HG03045 (cell line): ENCODE results near the gene SART1.
"Not testable (repeated sequence)": the region's sequence is repeated elsewhere in the genome, so short reads cannot be mapped to it uniquely, and the experiment has no call there.

Experiments
- ATAC-seq: cut with Tn5 transposase; IDR thresholded peaks from one replicate; pipeline ENCODE4 v1.9.1; 2021; ENCODE audit warnings: mild to moderate bottlenecking, moderate library complexity; ENCODE audit not compliant: unreplicated experiment

The SART1 gene

DNA sequence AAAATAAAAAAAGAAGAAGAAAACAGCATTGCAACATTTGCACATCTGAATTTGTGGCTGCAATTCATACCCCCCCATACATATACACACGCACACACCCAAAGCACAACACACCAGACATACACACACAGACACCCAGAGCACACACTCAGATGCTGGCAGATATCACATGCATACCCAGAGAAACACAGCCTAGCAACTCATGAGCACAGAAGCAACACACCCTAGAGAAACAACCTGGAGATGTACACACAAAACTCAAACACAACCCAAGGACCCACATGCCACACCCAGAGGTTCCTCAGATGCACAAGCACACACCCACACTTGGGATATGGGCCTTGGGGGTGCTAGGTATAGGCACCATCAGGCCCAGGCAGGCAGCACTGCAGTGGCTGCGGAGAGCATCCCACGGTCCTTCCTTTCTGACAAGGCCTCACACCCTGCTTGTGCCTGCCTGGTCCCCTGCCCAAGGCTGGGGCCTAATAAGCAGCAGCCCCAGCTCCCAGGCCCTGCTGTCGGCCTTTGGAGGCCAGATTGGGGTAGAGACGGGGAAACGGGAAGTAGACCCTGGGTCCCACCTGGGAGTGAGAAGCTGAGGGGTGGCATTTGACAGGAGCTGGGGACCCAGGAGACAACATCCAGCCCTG, 53.4 kb downstream of the SART1 start:
- no peak for ATAC-seq

DNA sequence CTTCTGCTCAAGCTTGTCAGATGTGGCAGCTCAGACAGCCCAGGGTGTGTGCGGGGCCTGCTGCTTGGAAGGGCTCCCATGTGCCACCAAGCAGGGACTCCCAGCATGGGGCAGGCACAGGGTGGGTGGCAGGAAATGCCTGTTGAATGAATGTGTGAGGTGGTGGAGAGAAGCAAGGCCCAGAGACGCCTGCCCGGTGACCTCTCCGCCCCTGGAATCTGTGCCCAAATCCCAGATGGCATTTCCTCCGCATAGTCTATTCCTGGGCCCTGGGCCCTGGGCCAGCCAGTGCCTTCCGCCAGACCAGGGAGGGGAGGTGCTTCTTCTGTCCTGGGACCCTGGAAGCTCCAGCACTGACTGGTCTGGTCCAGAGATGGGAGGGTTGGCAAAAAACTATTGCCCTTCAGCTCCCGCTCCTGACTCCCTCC, 53.9 kb downstream of the SART1 start:
- ATAC-seq: no peak

DNA sequence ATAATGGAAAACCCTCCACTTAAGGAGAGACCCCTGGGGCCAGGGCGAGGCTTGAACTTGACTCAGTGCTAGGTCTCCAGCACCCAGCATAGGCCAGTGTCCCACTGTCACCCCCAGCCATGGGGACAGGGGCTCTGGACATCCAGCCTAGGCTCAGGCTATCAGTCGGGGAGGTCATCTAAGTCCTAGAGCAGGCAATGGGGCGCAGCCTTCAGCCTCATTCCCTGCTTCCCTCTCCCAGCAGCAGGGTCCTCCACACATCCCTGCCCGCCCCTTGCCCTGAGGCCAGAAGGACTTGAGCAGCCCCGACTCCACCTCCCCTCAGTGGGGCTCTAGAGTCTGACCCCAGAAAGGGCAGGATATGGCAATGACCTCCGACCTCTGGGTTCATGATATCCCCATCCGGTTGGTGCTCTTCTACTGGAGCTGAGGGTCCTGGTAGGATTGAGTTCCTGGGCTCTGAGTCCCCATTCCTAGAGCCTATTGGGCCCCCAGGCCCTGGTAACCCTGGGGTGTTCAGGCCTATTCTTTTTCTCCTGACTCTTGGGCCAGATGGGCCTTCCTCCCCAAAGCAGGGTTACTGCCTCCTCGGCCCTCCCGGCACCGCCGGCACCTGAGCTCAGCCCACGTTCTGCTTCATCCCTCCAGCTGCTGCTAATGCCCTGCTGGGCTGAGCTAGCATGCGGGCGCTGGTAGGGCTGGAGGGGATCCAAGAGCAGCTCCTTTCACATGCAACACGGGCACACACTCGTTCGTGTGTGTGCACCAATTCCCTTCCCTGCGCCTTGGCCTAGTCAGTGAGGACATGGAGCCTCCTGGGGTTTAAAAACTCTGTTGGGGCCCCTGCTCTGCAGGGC, 54.6 kb downstream of the SART1 start:
- no peak for ATAC-seq

DNA sequence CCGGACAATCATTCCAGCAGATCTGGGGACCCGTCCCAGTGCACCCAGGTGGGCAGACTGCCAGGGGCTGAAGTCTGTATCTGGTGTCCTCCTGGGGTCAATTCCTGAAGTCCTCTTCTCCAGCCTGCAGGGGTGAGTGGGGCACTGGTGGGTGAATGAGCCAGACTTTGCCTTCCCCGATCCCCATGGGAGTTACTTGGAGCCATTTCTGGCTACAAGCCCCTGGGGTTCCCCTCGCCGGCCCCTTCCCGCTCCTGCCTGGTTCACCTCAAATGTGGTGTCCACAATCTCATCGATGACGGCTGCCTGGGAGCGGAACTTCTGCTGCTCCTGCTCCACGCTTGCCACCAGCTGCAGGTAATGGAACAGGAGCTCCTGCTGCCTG, 55.3 kb downstream of the SART1 start:
- ATAC-seq: no peak

DNA sequence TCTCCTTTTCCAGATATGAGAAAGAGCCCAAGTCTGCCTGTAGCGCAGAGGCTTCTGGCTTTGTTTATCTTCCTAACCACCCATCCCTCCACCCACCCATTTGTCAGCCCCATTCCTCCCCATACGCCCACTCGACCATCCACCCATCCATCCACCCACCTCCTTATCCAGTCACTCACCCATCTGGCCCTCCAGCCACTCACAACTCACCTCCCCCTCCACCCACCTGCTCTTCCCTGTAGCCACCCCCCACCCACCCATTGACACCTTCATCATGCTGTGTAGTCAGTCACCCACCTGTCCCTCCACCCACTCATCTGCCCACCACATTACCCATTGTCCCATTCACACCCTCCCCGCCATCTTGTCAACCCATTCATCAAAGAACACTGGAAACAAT, 55.8 kb downstream of the SART1 start:
- no peak for ATAC-seq

DNA sequence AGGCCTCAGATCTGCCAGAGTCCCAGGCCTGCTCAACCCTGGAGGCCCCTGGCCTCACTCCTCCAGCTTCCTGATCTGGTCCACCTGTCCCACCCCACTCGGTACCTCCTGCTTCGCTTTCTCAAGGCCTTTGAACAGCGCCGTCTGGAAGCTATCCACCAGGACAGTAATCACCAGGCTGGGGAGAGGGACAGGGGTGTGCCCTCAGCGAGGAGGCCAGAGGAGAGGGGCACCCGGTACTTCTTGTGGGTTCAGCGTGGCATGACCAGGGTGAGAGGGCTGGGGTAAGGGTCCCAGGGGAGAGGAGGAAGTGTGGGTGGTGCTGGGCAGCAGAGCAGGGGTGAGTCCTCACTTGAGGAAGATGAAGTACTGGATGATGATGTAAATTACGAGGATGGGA, 58.7 kb downstream of the SART1 start:
- no peak for ATAC-seq

DNA sequence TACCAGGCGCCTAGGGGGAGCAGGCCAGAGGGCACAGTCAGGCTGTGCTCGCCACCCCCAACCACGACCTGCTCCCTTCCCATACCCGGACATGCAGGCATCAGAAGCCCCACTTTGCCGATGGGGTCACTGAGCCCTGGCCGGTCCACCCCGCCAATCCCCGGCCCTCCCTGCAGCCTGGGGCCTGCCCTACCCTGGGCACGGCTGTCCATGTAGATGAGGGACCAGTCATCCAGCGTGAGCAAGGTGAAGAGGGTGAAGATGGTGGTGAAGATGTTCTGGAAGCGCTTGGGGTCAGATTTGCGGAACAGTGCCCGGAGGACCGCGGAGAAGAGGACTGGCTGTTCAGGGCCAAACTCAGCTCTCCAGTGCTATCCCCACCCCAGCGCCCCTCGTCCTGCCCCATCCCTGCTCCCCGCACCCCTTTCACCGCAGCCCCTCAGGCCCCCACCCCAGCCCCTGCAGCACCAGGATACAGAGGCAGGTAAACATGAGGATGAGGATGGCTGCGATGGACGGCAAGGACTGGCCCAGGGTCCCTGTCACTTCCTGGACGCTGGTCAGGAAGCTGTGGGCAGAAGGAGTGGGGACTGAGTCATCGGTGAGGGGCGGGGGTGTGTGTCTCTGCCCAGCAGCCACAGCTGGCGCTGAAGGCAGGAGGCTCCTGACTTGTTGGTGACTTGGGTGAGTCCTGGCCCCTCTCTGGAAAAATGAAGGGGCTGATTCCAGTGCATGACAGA, 59.3 kb downstream of the SART1 start:
- ATAC-seq: no peak

DNA sequence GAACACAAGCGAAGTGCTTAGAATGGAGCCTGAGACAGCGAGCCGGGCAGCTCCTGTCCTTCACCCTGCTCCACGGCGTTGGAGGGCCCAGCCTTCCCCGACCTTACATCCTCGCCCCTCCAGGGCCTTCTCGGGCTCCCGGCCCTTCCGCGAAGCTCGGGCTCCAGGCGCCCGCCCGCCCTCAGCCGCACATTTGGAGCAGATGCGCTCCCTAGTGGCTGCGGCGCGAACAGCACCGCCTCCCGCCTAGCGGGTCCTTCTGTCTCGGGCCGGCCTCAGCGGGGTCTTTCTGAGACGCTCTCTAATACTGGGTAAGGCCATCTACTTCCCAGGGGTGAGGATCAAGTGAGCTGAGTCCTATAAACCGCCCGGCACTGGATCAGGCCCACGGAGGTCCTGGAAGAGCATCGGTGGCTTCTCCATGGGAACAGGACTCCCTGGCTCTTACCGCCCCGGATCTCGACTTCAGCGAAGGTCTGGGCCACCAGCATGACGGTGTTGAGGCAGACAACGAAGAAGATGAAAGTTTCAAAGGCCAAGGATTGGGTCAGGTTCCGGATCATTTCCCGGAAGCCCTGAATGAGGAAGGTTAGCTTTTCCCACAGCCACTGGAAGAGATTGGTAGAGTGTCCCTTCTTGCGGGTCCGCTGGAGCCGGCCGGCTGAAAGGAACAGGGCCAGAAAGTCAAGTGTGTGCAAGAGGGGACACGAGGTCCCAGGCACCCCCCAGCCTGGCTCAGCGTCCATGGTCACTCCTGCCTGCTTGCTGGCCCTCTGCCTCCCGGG, 61.1 kb downstream of the SART1 start:
- ATAC-seq: no peak

DNA sequence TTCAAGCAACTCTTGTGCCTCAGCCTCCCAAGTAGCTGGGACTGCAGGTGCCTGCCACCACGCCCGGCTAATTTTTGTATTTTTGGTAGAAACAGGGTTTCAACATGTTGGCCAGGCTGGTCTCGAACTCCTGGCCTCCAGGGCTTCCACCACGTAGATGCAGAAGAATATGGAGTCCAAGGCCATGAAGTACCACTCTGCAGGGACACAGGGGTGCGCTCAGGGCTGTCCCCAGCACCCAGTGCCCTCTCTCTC, 61.6 kb downstream of the SART1 start:
- ATAC-seq: not testable (repeated sequence)

DNA sequence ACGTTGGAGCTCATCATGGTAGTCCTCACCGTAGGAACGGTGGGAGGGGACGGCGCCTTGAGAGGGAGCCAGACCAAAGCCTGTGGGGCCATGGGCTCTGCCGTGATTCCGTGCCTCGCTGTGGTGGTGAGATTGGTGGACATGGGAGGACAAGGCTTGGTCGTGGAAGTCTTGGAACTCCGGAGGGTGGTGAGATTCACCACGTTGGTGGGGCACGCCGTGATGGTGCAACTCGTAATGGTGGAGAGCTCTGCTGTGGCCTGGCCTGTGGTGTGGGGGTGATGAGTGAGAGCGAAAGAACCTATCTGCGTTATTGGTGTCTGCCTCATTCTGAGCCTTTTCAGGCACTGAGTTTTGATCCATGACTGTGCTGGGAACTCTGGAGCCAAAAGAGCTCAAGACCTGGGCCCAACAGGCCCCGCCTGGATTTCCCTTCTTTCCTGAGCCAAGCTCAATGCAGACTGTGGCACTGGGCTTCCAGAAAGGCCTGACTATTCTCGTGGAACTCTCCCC, 64.5 kb downstream of the SART1 start, which contains the start of gene CATSPER1:
Gene CATSPER1 (minus strand): TSS at position 463 of the 513 bp plus-strand sequence. CDS start 100 bp downstream, at position 363.
- ATAC-seq: no peak
